Cardiac fibroblast (primary cell): Measurements from ENCODE around the gene SKAP2.

Experiments
- DNase-seq, 2 donors: peaks; one replicate each; pipeline versions ENCODE4 v3.0.0 to v3.0.0-alpha.2; 2010; ENCODE audit warnings: low read depth in 2 of 2
- H3K4me3 ChIP-seq, 2 donors: replicated peaks in 1 of 2; 1 replicate in 1 of 2; 2 replicates in 1 of 2; pipeline ENCODE4 v1.5.1; 2011; ENCODE audit warnings: low read depth in 2 of 2, low read length in 2 of 2, mild to moderate bottlenecking in 2 of 2, moderate library complexity in 1 of 2
- TF ChIP-seq, protein P1 (sequence below): IDR thresholded peaks from one replicate; pipeline ENCODE4 v1.5.1; 2011; ENCODE audit warnings: low read depth, mild to moderate bottlenecking, low read length, inconsistent platforms

Gene SKAP2

DNA sequence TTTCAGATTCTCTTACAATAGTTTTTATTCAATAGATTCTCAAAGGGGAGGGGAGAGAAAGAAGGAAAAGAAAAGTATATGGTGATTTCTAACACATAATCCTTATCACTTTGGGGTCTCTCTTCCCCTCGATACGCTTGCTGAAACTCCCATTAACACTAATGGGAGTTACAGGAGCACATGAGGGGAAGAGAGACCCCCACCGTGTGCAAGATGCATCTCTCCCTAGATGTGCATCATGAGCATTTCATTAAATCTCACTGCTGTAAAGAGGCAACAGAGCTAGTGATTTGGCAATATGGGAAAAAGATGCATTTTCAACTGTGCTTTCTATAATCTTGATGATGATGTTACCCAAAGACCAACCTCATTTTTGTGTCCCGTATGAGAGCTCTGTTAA, 177.4 kb downstream of the SKAP2 start:
- DNase-seq: no peak
- TF ChIP-seq, protein P1, sequence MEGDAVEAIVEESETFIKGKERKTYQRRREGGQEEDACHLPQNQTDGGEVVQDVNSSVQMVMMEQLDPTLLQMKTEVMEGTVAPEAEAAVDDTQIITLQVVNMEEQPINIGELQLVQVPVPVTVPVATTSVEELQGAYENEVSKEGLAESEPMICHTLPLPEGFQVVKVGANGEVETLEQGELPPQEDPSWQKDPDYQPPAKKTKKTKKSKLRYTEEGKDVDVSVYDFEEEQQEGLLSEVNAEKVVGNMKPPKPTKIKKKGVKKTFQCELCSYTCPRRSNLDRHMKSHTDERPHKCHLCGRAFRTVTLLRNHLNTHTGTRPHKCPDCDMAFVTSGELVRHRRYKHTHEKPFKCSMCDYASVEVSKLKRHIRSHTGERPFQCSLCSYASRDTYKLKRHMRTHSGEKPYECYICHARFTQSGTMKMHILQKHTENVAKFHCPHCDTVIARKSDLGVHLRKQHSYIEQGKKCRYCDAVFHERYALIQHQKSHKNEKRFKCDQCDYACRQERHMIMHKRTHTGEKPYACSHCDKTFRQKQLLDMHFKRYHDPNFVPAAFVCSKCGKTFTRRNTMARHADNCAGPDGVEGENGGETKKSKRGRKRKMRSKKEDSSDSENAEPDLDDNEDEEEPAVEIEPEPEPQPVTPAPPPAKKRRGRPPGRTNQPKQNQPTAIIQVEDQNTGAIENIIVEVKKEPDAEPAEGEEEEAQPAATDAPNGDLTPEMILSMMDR: no peak
- no peak overlapping the region for H3K4me3 ChIP-seq

DNA sequence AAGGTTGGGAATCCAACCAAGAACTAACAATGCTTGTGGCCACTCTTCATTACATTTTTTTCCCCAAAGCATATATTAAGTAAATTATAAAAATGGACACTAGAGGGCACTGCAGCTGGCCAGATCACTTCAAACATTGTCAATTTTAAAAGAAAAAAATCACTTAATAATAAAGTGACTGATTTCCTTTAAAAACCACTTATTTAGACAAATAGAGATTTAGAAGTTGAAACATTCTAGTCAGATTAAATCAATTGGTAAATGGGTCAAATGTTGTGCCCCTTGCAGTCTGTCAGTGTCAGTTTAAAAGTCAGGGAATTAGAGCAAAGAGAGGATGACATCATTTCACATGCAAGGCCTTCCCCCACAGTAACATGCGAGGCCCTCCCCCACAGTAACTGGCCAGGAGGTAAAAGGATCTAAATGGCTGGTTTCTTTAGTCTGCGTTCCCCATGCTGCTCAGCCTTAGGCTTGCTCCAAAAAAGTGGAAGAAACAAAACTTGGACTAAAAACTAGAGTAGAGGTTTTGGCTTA, 177.9 kb downstream of the SKAP2 start:
- H3K4me3 ChIP-seq: no peak overlapping the region
- DNase-seq: peak; percentile 46 to 56
- TF ChIP-seq, protein P1: peak; percentile 41

DNA sequence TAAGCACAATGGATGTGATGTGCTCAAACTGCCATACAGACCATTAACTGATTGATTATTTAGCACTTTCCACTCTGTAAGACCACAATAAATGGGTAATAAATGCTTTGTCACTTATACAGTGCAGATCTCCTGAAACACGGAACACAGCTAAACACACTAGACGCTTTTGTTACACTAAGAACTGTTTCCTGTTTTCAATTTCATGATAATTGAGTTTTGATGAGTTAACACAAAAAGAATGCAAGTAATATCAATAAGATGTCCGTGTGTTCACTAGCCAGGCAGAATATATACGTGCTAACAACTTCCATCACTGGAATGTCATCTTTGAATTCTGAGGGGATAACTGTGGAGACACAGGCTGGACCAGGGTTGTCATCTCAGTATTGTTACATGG, 178.8 kb downstream of the SKAP2 start:
- DNase-seq: no peak
- TF ChIP-seq, protein P1: no peak
- H3K4me3 ChIP-seq: no peak overlapping the region

DNA sequence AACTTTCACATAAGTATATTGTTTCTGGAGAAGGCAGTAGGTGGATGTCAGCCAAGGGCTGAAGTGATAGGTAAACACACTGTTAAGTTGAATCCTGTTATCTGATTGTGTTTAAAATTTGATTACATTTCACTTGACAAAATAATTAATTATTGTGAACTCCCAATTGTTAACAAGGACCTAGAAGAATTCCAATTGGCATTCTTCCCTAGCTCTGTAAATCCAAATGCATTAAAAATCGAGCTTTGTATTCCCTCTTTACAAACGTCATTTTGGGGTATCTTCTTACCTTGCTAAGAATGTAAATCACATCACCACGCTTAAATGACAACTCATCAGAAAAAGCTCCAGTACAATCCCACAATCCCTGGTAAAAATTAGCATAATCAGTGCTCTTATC, 179.9 kb downstream of the SKAP2 start:
- DNase-seq: no peak
- H3K4me3 ChIP-seq: no peak overlapping the region
- TF ChIP-seq, protein P1: no peak

DNA sequence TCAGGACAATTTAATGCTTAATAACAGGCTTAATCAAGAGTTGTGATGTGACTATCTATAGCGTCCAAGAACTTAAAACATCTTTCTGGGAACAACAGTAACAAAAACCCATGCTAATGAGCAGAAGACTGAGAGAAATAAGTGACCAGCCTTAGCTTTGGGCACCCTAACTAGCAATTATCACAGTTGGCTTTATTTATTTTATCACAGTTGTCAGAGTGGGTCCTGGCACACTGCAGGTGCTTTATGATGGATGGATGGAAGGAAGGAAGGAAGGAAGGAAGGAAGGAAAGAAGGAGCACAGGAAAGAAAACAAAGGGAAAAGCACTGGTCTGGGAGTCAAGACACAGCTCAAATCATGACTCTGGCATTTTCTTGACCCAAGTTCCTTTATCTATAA, 181.1 kb downstream of the SKAP2 start:
- TF ChIP-seq, protein P1: no peak
- H3K4me3 ChIP-seq: no peak overlapping the region
- no peak for DNase-seq

DNA sequence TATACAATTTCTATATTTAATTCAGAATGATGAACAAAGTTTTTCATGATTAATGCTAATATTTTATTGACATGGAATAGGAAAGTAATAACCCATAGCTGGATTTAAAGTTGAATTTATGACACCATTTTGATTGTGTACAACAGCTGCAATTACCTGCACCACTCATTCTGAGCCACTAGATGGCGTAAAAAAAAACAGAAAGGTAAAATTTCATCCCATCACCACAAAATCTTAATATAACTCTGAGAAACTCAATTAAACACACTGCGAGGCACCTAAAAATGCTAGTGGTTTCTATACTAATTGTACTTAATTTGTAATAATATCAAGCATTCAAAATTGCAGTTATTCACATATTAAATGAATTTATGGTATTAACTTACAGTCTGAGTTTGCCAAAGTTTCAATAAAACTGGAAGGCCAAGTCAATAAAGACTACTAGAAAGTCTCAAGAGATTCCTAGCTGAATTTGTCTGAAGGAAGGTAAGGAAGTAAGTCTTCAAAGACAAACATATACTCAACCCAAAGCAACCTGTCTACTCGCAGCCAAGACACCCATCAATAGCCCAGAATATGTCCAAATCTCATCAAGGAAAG, 182.5 kb downstream of the SKAP2 start:
- no peak overlapping the region for H3K4me3 ChIP-seq
- TF ChIP-seq, protein P1: peak; percentile 53
- DNase-seq: peak; percentile 26 to 34

DNA sequence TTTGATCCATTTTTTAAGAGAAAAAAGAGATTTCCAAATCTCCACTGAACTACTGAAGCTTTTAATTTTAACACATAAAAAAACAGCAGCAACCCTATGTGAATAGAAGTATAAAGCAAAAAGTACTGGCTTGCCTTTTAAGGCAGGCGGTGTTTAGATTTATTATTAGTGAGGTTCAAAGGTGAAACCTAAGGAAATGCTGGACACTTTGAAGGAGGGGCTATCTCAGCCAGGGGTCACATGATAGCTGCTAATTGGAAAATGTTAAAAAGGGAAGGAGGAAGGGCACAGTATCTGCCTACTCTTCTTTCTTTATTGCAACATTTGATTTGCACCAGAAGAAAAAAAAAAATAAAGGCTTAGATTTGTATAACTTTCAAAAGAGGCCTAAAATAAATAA, 183.8 kb downstream of the SKAP2 start:
- no peak overlapping the region for H3K4me3 ChIP-seq
- DNase-seq: no peak
- TF ChIP-seq, protein P1: no peak
